HEK293 (cell line): ENCODE measurements around the gene PTPRJ.

Experiments used
- CTCF ChIA-PET: fragments of 350-600 bp; formaldehyde crosslinking; extraction: SDS; loops from one replicate; lab custom pipeline; 2021; ENCODE audit warnings: antibody characterized with exemption; lab: Yijun Ruan, JAX
- POLR2A ChIA-PET: fragments of 300-600 bp; formaldehyde crosslinking; extraction: SDS; loops from one replicate; lab custom pipeline; 2020; ENCODE audit warnings: antibody characterized with exemption, inconsistent platforms; lab: Yijun Ruan, JAX
- H3K27ac ChIP-seq: fragments of 200-500 bp; sonication (Bioruptor generic); 2 replicates; pipeline ENCODE4 v1.5.1; 2014; ENCODE audit warnings: low read depth, low read length, control low read depth, inconsistent platforms; ENCODE audit errors: extremely low read depth
- H3K36me3 ChIP-seq, 2 experiments: fragments of 200-500 bp in 1 of 2; sonication (Bioruptor generic) in 1 of 2; 1 replicate in 1 of 2; 2 replicates in 1 of 2; pipeline ENCODE4 v1.5.1; 2014 to 2017; ENCODE audit warnings: inconsistent platforms in 2 of 2, low read length in 2 of 2; ENCODE audit not compliant: control insufficient read depth in 2 of 2, insufficient read depth in 1 of 2
- H3K4me1 ChIP-seq: fragments of 200-500 bp; sonication (Bioruptor generic); 2 replicates; pipeline ENCODE4 v1.5.1; 2014; ENCODE audit warnings: mild to moderate bottlenecking, low read length, inconsistent platforms; ENCODE audit not compliant: control insufficient read depth, insufficient read depth
- H3K4me3 ChIP-seq: 2 replicates; pipeline ENCODE4 v1.5.1; 2011; ENCODE audit warnings: low read depth, mild to moderate bottlenecking, control low read depth, low read length, moderate library complexity
- H3K9me3 ChIP-seq: fragments of 200-500 bp; sonication (Bioruptor generic); 2 replicates; pipeline ENCODE4 v1.5.1; 2014; ENCODE audit warnings: low read depth, low read length, inconsistent platforms; ENCODE audit not compliant: control insufficient read depth, insufficient read depth
- EGR2 ChIP-seq: fragments of 450-650 bp; formaldehyde crosslinking; IDR thresholded peaks from 2 replicates; pipeline ENCODE4 v1.5.1; 2016; ENCODE audit warnings: low read depth, missing biosample characterization, missing genetic modification characterization
- GLI2 ChIP-seq: fragments of 450-650 bp; formaldehyde crosslinking; IDR thresholded peaks from 2 replicates; pipeline ENCODE4; 2017; ENCODE audit warnings: missing biosample characterization, missing genetic modification characterization, low read depth, borderline replicate concordance
- MEIS1 ChIP-seq: sonication (generic); formaldehyde crosslinking; IDR thresholded peaks from 2 replicates; pipeline ENCODE4 v1.8.1; 2022; ENCODE audit warnings: missing genetic modification reagents, mild to moderate bottlenecking, borderline replicate concordance
- MZF1 ChIP-seq: fragments of 450-650 bp; formaldehyde crosslinking; IDR thresholded peaks from 2 replicates; pipeline ENCODE4 v1.5.1; 2017; ENCODE audit warnings: missing biosample characterization, missing genetic modification characterization, borderline replicate concordance
- TCF7L2 ChIP-seq: IDR thresholded peaks from 2 replicates; pipeline ENCODE4 v1.6.1; 2011; ENCODE audit warnings: low read depth, mild to moderate bottlenecking, inconsistent platforms, low read length, moderate library complexity, borderline replicate concordance
- ZBTB20 ChIP-seq: fragments of 450-650 bp; formaldehyde crosslinking; IDR thresholded peaks from 2 replicates; pipeline ENCODE4 v1.5.1; 2016; ENCODE audit warnings: missing biosample characterization, missing genetic modification characterization
- ZBTB21 ChIP-seq: fragments of 450-650 bp; formaldehyde crosslinking; IDR thresholded peaks from 2 replicates; pipeline ENCODE4 v1.5.1; 2017; ENCODE audit warnings: missing biosample characterization, missing genetic modification characterization
- ZBTB26 ChIP-seq: fragments of 450-650 bp; formaldehyde crosslinking; optimal IDR thresholded peaks from 2 replicates; pipeline ENCODE3; 2016; ENCODE audit warnings: missing biosample characterization, mild to moderate bottlenecking, missing genetic modification characterization
- ZEB2 ChIP-seq: fragments of 450-650 bp; formaldehyde crosslinking; IDR thresholded peaks from 2 replicates; pipeline ENCODE4 v1.5.1; 2016; ENCODE audit warnings: missing biosample characterization, missing genetic modification characterization
- ZFP41 ChIP-seq: fragments of 450-650 bp; formaldehyde crosslinking; IDR thresholded peaks from 2 replicates; pipeline ENCODE4 v1.5.1; 2016; ENCODE audit warnings: missing biosample characterization, missing genetic modification characterization, borderline replicate concordance
- ZNF18 ChIP-seq: fragments of 450-650 bp; formaldehyde crosslinking; IDR thresholded peaks from 2 replicates; pipeline ENCODE4 v1.5.1; 2016; ENCODE audit warnings: missing biosample characterization, missing genetic modification characterization
- ZNF202 ChIP-seq: fragments of 450-650 bp; formaldehyde crosslinking; IDR thresholded peaks from 2 replicates; pipeline ENCODE4 v1.5.1; 2016; ENCODE audit warnings: missing biosample characterization, missing genetic modification characterization, borderline replicate concordance
- ZNF488 ChIP-seq: fragments of 450-650 bp; formaldehyde crosslinking; IDR thresholded peaks from 2 replicates; pipeline ENCODE4 v1.5.1; 2016; ENCODE audit warnings: missing biosample characterization, missing genetic modification characterization
- ZNF561 ChIP-seq: fragments of 450-650 bp; IDR thresholded peaks from 2 replicates; pipeline ENCODE4 v1.5.1; 2018; ENCODE audit warnings: missing biosample characterization, missing genetic modification characterization, borderline replicate concordance
- ZNF623 ChIP-seq: fragments of 450-650 bp; formaldehyde crosslinking; IDR thresholded peaks from 2 replicates; pipeline ENCODE4 v1.5.1; 2016; ENCODE audit warnings: missing biosample characterization, missing genetic modification characterization
- ZNF777 ChIP-seq: fragments of 450-650 bp; formaldehyde crosslinking; IDR thresholded peaks from 2 replicates; pipeline ENCODE4 v1.5.1; 2017; ENCODE audit warnings: missing biosample characterization, missing genetic modification characterization, borderline replicate concordance
- ZNF791 ChIP-seq: fragments of 450-650 bp; formaldehyde crosslinking; IDR thresholded peaks from 2 replicates; pipeline ENCODE4 v1.5.1; 2016; ENCODE audit warnings: missing biosample characterization, missing genetic modification characterization
- TF ChIP-seq, protein P1 (sequence below): fragments of 450-650 bp; formaldehyde crosslinking; IDR thresholded peaks from 2 replicates; pipeline ENCODE4 v1.5.1; 2017; ENCODE audit warnings: missing biosample characterization, missing genetic modification characterization
- TF ChIP-seq, protein P2 (sequence below): fragments of 450-650 bp; formaldehyde crosslinking; IDR thresholded peaks from 2 replicates; pipeline ENCODE4 v1.5.1; 2016; ENCODE audit warnings: missing biosample characterization, missing genetic modification characterization
- TF ChIP-seq, protein P3 (sequence below): fragments of 450-650 bp; formaldehyde crosslinking; IDR thresholded peaks from 2 replicates; pipeline ENCODE4 v1.5.1; 2016; ENCODE audit warnings: missing biosample characterization, missing genetic modification characterization

PTPRJ gene

GRCh38 chr11:48052183-48053044 is 72.1 kb downstream of the PTPRJ start (continued):
- TF ChIP-seq, protein P1, sequence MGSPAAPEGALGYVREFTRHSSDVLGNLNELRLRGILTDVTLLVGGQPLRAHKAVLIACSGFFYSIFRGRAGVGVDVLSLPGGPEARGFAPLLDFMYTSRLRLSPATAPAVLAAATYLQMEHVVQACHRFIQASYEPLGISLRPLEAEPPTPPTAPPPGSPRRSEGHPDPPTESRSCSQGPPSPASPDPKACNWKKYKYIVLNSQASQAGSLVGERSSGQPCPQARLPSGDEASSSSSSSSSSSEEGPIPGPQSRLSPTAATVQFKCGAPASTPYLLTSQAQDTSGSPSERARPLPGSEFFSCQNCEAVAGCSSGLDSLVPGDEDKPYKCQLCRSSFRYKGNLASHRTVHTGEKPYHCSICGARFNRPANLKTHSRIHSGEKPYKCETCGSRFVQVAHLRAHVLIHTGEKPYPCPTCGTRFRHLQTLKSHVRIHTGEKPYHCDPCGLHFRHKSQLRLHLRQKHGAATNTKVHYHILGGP (tag by site-specific recombination), result no peak
- TF ChIP-seq ZNF623 (no peak), ZBTB21 (no peak), MEIS1 (CRISPR knock-in tag) (no peak), ZEB2 (tag by site-specific recombination) (no peak)

DNA sequence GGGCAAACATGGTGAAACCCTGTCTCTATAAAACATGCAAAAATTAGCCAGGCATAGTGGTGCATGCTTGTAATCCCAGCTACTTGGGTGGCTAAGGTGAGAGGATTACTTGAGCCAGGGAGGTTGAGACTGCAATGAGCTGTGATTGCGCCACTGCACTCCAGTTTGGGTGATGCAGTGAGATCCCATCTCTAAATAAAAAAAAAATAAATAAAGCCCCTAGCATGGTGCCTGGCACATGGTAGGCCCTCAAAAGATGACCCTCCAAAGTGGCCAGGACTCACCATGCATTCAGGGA is 74.6 kb downstream of the PTPRJ start:
- H3K9me3 ChIP-seq, result no peaks in the 10 kb centered on the region
- ChIA-PET CTCF (interaction anchor here (0.6 to 1.2 kb wide), 2 partner anchors 47 to 50 kb away, joined by 3 read pairs; no protein-coding TSS in a partner anchor), POLR2A (no interaction called here)
- H3K36me3 ChIP-seq, result no peaks in the 10 kb centered on the region
- H3K27ac ChIP-seq, result no peak overlapping the region
- TF ChIP-seq TCF7L2, result no peak
- no peak for TF ChIP-seq ZNF561 (tag by site-specific recombination)
- no peak for TF ChIP-seq ZFP41
- TF ChIP-seq, protein P2, sequence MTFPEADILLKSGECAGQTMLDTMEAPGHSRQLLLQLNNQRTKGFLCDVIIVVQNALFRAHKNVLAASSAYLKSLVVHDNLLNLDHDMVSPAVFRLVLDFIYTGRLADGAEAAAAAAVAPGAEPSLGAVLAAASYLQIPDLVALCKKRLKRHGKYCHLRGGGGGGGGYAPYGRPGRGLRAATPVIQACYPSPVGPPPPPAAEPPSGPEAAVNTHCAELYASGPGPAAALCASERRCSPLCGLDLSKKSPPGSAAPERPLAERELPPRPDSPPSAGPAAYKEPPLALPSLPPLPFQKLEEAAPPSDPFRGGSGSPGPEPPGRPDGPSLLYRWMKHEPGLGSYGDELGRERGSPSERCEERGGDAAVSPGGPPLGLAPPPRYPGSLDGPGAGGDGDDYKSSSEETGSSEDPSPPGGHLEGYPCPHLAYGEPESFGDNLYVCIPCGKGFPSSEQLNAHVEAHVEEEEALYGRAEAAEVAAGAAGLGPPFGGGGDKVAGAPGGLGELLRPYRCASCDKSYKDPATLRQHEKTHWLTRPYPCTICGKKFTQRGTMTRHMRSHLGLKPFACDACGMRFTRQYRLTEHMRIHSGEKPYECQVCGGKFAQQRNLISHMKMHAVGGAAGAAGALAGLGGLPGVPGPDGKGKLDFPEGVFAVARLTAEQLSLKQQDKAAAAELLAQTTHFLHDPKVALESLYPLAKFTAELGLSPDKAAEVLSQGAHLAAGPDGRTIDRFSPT (tag by site-specific recombination), result no peak
- TF ChIP-seq ZNF202 (tag by site-specific recombination), result no peak
- TF ChIP-seq, all 188 proteins: peak for 0
- no peaks in the 10 kb centered on the region for H3K4me1 ChIP-seq
- H3K4me3 ChIP-seq, result no peak overlapping the region

DNA sequence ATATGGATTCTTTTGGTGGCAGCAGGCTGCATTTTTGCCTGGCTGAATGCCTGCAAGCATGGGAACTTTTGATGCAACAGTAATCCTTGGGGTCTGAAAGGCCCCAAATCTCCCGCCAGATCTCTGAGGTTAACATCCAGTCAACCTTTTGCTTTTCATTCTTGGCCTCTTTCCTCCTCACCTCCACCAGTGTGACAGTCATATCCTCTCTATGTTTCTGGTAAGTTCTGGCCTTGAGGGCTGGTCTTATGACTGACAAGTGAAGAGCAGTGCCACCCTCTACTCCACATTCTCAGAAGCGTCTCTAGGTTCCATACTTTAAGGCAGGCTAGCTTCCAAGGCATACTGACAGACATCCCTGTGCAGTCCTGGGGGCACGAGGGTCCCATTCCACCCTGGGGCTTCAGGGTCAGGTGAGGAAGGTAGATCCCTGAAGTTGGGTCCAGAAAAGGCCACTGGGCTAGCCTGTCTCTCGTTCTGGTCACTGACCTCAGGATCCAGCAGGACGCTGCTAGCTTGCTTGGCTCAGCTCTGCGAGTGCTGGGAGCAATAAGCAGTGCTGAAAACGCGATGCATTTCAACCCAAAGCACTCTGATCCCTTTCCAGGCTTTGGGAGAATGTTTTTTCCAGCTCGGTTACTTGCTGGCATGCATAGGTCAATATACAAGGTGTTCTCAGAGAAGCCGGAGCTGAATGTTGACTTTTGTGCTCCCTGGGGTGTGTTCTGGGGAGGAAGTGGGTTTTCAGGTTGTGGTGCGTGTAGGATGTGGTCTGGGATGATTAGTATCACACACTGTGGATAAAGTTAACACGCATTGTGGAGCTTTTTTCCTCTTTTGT is 75.2 kb downstream of the PTPRJ start:
- Histone ChIP-seq H3K4me3 (no peak overlapping the region), H3K27ac (no peak overlapping the region), H3K9me3 (no peaks in the 10 kb centered on the region), H3K36me3 (no peaks in the 10 kb centered on the region), H3K4me1 (no peaks in the 10 kb centered on the region)
- no peak for TF ChIP-seq TCF7L2
- no peak for TF ChIP-seq ZBTB26 (tag by site-specific recombination)
- no peak for TF ChIP-seq ZNF791
- no peak for TF ChIP-seq ZNF777 (tag by site-specific recombination)
- no peak for TF ChIP-seq ZNF488
- TF ChIP-seq ZFP41, result no peak
- TF ChIP-seq, protein P3, sequence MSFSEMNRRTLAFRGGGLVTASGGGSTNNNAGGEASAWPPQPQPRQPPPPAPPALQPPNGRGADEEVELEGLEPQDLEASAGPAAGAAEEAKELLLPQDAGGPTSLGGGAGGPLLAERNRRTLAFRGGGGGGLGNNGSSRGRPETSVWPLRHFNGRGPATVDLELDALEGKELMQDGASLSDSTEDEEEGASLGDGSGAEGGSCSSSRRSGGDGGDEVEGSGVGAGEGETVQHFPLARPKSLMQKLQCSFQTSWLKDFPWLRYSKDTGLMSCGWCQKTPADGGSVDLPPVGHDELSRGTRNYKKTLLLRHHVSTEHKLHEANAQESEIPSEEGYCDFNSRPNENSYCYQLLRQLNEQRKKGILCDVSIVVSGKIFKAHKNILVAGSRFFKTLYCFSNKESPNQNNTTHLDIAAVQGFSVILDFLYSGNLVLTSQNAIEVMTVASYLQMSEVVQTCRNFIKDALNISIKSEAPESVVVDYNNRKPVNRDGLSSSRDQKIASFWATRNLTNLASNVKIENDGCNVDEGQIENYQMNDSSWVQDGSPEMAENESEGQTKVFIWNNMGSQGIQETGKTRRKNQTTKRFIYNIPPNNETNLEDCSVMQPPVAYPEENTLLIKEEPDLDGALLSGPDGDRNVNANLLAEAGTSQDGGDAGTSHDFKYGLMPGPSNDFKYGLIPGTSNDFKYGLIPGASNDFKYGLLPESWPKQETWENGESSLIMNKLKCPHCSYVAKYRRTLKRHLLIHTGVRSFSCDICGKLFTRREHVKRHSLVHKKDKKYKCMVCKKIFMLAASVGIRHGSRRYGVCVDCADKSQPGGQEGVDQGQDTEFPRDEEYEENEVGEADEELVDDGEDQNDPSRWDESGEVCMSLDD (tag by site-specific recombination), result no peak
- no peak for TF ChIP-seq ZBTB20 (tag by site-specific recombination)
- TF ChIP-seq GLI2 (tag by site-specific recombination), result no peak
- no peak for TF ChIP-seq MZF1 (tag by site-specific recombination)
- TF ChIP-seq EGR2 (tag by site-specific recombination), result no peak
- TF ChIP-seq ZNF18 (tag by site-specific recombination), result no peak
- ChIA-PET CTCF (interaction anchor here (0.6 to 1.9 kb wide), 3 partner anchors 50 to 121 kb away, joined by 3 to 7 read pairs (median 3); no protein-coding TSS in a partner anchor), POLR2A (interaction anchor here (1.2 kb wide), 1 partner anchor 19 kb away, joined by 3 read pairs; no protein-coding TSS in a partner anchor)
